ENCODE data around the gene GPAT3.

The GPAT3 gene

DNA sequence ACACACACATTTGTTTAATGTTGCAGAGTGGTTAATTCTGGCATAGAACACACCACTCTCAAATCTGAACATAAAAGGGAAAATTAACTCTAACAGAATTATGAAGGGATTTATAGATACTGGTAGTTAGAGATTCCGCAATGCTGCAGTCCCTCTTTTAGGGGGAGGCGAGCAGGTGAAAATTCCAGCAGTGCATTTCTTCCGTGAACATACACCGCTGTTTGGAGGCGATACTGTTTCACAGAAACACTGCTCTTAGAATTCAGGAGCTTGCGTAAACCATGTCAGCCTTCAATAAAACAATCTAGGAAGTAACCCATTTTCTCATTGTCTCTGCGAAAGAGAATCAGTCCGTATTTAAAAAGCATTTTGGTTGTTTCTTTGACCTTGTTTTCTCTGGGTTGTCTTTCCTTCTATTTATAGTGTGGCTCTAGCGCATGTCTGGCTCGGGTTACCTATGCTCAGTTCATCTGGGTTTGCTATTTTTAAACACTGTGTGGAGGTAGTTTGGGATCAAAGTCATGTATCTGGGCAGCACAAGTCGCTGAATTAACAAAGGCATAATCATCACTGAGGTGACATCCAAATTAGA is 90.4 kb downstream of the GPAT3 start:
- Histone ChIP-seq H3K4me3 (ENCODE audit: low read depth, low read length) (no peak overlapping the region), H3K4me1 (ENCODE audit: control insufficient read depth, insufficient read depth, low read length) (no peaks in the 10 kb centered on the region), H3K9me3 (ENCODE audit: control insufficient read depth, insufficient read depth, low read depth, low read length) (no peaks in the 10 kb centered on the region), H3K27ac (ENCODE audit: extremely low read depth, low read depth, low read length) (no peak overlapping the region), H3K36me3 (ENCODE audit: control insufficient read depth in 2 of 2, insufficient read depth in 1 of 2, low read length in 2 of 2) (no peaks in the 10 kb centered on the region)
- ChIA-PET CTCF (no interaction called here), POLR2A (no interaction called here)
- TF ChIP-seq BCL11B (tag by site-specific recombination; IDR thresholded peaks at IDR 0.05; ENCODE audit: low read depth) = no peak
- no peak for TF ChIP-seq ZNF843 (tag by site-specific recombination; IDR thresholded peaks at IDR 0.05)
- no peak for TF ChIP-seq ZNF184 (tag by site-specific recombination; IDR thresholded peaks at IDR 0.05)
- TF ChIP-seq ZNF580 (tag by site-specific recombination; IDR thresholded peaks at IDR 0.05) = no peak
- no peak for TF ChIP-seq KLF7 (tag by site-specific recombination; IDR thresholded peaks at IDR 0.05; ENCODE audit: borderline replicate concordance)
- TF ChIP-seq ZNF426 (tag by site-specific recombination; IDR thresholded peaks at IDR 0.05) = no peak
- no peak for TF ChIP-seq ZBTB11 (tag by site-specific recombination; conservative IDR thresholded peaks at IDR 0.05; ENCODE audit: low read depth)
- no peak for TF ChIP-seq ZNF558 (tag by site-specific recombination; IDR thresholded peaks at IDR 0.05)
- no peak for TF ChIP-seq ZNF629 (tag by site-specific recombination; IDR thresholded peaks at IDR 0.05)
- no peak for TF ChIP-seq ZNF23 (tag by site-specific recombination; IDR thresholded peaks at IDR 0.05; ENCODE audit: borderline replicate concordance)
- TF ChIP-seq FEZF1 (tag by site-specific recombination; IDR thresholded peaks at IDR 0.05) = no peak
- TF ChIP-seq ZNF394 (tag by site-specific recombination; IDR thresholded peaks at IDR 0.05; ENCODE audit: borderline replicate concordance) = no peak
- no peak for TF ChIP-seq GFI1B (tag by site-specific recombination; IDR thresholded peaks at IDR 0.05)
- no peak for TF ChIP-seq ZNF248 (tag by site-specific recombination; IDR thresholded peaks at IDR 0.05)
- TF ChIP-seq ZSCAN23 (tag by site-specific recombination; IDR thresholded peaks at IDR 0.05) = no peak
- TF ChIP-seq SP2 (tag by site-specific recombination; IDR thresholded peaks at IDR 0.05) = no peak

GRCh38 chr4:83629945-83630721 is 94.2 kb downstream of the GPAT3 start:
- Histone ChIP-seq H3K4me3 (ENCODE audit: low read depth, low read length) (no peak overlapping the region), H3K4me1 (ENCODE audit: control insufficient read depth, insufficient read depth, low read length) (no peaks in the 10 kb centered on the region), H3K36me3 (ENCODE audit: control insufficient read depth in 2 of 2, insufficient read depth in 1 of 2, low read length in 2 of 2) (no peaks in the 10 kb centered on the region), H3K27ac (ENCODE audit: extremely low read depth, low read depth, low read length) (no peak overlapping the region), H3K9me3 (ENCODE audit: control insufficient read depth, insufficient read depth, low read depth, low read length) (no peaks in the 10 kb centered on the region)
- ChIA-PET CTCF (interaction anchor here (0.8 to 2.5 kb wide), 2 partner anchors 9 to 95 kb away, joined by 3 to 8 read pairs; no protein-coding TSS in a partner anchor), POLR2A (no interaction called here)
- TF ChIP-seq ZFP69B (tag by site-specific recombination; IDR thresholded peaks at IDR 0.05) (no peak), ZBTB26 (tag by site-specific recombination; optimal IDR thresholded peaks at IDR 0.05) (no peak), ZNF473 (tag by site-specific recombination; IDR thresholded peaks at IDR 0.05) (no peak), RBAK (tag by site-specific recombination; IDR thresholded peaks at IDR 0.05) (no peak), ZNF692 (tag by site-specific recombination; IDR thresholded peaks at IDR 0.05) (0 out of 2 replicates have a peak, but pooled peaks have one; percentile 38), ZBTB7A (tag by site-specific recombination; IDR thresholded peaks at IDR 0.05; ENCODE audit: low read depth) (no peak), ZFP41 (tag by site-specific recombination; IDR thresholded peaks at IDR 0.05; ENCODE audit: borderline replicate concordance) (no peak), ZNF624 (tag by site-specific recombination; IDR thresholded peaks at IDR 0.05) (no peak), ZNF837 (tag by site-specific recombination; IDR thresholded peaks at IDR 0.05) (no peak), ZBTB8A (tag by site-specific recombination; IDR thresholded peaks at IDR 0.05) (no peak), CTCF (tag by site-specific recombination; IDR thresholded peaks at IDR 0.05) (no peak), SETDB1 (IDR thresholded peaks at IDR 0.05; ENCODE audit: insufficient read length, low read length) (peak; percentile 66)
